Measurements from ENCODE around the gene PRKG2.

Gene PRKG2

GRCh38 chr4:81217779-81218178, 2.8 kb upstream of the PRKG2 start:
- TF ChIP-seq, protein P1, sequence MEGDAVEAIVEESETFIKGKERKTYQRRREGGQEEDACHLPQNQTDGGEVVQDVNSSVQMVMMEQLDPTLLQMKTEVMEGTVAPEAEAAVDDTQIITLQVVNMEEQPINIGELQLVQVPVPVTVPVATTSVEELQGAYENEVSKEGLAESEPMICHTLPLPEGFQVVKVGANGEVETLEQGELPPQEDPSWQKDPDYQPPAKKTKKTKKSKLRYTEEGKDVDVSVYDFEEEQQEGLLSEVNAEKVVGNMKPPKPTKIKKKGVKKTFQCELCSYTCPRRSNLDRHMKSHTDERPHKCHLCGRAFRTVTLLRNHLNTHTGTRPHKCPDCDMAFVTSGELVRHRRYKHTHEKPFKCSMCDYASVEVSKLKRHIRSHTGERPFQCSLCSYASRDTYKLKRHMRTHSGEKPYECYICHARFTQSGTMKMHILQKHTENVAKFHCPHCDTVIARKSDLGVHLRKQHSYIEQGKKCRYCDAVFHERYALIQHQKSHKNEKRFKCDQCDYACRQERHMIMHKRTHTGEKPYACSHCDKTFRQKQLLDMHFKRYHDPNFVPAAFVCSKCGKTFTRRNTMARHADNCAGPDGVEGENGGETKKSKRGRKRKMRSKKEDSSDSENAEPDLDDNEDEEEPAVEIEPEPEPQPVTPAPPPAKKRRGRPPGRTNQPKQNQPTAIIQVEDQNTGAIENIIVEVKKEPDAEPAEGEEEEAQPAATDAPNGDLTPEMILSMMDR (IDR thresholded peaks at IDR 0.05; ENCODE audit: low read depth, low read length, missing control alignments), result no peak
- no peak overlapping the region for H3K4me3 ChIP-seq (ENCODE audit: low read depth, low read length)
- DNase-seq (ENCODE audit: low read depth), result no peak
- in situ Hi-C loops (cut with HindIII; ENCODE audit: low sequenced_read_pairs), result no loop called here

GRCh38 chr4:81215931-81216330, 909 bp upstream of the PRKG2 start:
- H3K4me3 ChIP-seq (ENCODE audit: low read depth, low read length), result peak overlapping the region; percentile 51
- TF ChIP-seq, protein P1 (IDR thresholded peaks at IDR 0.05; ENCODE audit: low read depth, low read length, missing control alignments), result no peak
- in situ Hi-C loops (cut with HindIII; ENCODE audit: low sequenced_read_pairs), result no loop called here
- no peak for DNase-seq (ENCODE audit: low read depth)

GRCh38 chr4:81214144-81214880, 710 bp downstream of the PRKG2 start:
- DNase-seq (ENCODE audit: low read depth), result no peak
- in situ Hi-C loops (cut with HindIII; ENCODE audit: low sequenced_read_pairs), result no loop called here
- peak overlapping the region; percentile 51 for H3K4me3 ChIP-seq (ENCODE audit: low read depth, low read length)
- TF ChIP-seq, protein P1 (IDR thresholded peaks at IDR 0.05; ENCODE audit: low read depth, low read length, missing control alignments), result no peak

GRCh38 chr4:81213671-81214070, 1.4 kb downstream of the PRKG2 start:
- in situ Hi-C loops (cut with HindIII; ENCODE audit: low sequenced_read_pairs), result no loop called here
- TF ChIP-seq, protein P1 (IDR thresholded peaks at IDR 0.05; ENCODE audit: low read depth, low read length, missing control alignments), result no peak
- DNase-seq (ENCODE audit: low read depth), result no peak
- H3K4me3 ChIP-seq (ENCODE audit: low read depth, low read length), result no peak overlapping the region

DNA sequence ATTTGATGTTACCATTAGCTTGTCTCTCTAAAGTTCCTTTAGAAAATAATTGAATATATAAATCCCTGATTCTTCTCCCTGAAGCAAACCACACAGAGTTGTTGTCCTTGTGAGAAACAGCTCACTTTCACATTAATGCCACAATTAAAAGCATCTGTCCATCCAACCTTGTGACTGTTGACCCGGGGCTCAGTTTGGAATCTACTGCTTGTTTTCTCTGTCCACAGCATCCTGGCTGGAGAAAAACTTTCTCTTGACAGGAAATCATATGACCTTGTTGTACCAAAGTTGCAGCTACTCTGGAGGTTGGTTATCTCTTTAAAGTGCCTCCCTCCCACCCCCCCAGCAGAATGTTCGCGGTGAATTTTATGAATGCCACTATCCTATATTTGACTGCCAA, 3.1 kb downstream of the PRKG2 start:
- no peak overlapping the region for H3K4me3 ChIP-seq (ENCODE audit: low read depth, low read length)
- TF ChIP-seq, protein P1 (IDR thresholded peaks at IDR 0.05; ENCODE audit: low read depth, low read length, missing control alignments), result no peak
- in situ Hi-C loops (cut with HindIII; ENCODE audit: low sequenced_read_pairs), result no loop called here
- DNase-seq (ENCODE audit: low read depth), result no peak

DNA sequence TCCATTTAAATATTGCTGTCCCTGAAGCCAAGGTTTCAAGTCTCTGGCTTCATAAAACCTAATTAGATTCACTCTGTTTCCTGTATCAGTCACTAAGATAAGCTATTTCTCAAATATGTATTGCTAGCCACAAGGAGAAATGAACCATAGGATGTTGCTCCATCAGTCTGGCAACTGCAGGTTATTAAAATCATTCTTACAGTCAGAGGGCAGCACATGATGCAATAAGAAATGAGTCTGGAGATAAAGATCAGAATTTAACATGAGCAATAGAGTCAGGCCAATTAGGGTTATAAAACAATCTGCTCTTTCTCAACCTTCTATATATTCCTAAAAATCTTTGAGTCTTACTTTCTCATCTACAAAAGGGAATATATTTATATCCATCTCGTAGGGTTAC, 7.2 kb downstream of the PRKG2 start:
- in situ Hi-C loops (cut with HindIII; ENCODE audit: low sequenced_read_pairs), result no loop called here
- TF ChIP-seq, protein P1 (IDR thresholded peaks at IDR 0.05; ENCODE audit: low read depth, low read length, missing control alignments), result no peak
- no peak overlapping the region for H3K4me3 ChIP-seq (ENCODE audit: low read depth, low read length)
- DNase-seq (ENCODE audit: low read depth), result peak; percentile 15

Data from astrocyte of the cerebellum (primary cell).